ENCODE measurements around the gene ABCA2. TPM values are rescaled to one million over a fixed set of nuclear protein-coding genes. Genes with fewer than 3 reads are reported as not detected.
A peak's percentile ranks its signal among the peaks of the same experiment; 100 is the strongest.

Gene ABCA2
- total RNA-seq, 1 donor from 2014 or later: 26.4 TPM

- DNase-seq (ENCODE audit: low spot score, unreplicated experiment): no peak
- peaks cover 1% of the 10 kb centered on the region for H3K36me3 Mint-ChIP-seq (ENCODE audit: insufficient read depth)
- no peak overlapping the region for H3K27ac Mint-ChIP-seq
- TF ChIP-seq, protein P1, sequence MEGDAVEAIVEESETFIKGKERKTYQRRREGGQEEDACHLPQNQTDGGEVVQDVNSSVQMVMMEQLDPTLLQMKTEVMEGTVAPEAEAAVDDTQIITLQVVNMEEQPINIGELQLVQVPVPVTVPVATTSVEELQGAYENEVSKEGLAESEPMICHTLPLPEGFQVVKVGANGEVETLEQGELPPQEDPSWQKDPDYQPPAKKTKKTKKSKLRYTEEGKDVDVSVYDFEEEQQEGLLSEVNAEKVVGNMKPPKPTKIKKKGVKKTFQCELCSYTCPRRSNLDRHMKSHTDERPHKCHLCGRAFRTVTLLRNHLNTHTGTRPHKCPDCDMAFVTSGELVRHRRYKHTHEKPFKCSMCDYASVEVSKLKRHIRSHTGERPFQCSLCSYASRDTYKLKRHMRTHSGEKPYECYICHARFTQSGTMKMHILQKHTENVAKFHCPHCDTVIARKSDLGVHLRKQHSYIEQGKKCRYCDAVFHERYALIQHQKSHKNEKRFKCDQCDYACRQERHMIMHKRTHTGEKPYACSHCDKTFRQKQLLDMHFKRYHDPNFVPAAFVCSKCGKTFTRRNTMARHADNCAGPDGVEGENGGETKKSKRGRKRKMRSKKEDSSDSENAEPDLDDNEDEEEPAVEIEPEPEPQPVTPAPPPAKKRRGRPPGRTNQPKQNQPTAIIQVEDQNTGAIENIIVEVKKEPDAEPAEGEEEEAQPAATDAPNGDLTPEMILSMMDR (IDR thresholded peaks at IDR 0.05; ENCODE audit: unreplicated experiment): no peak
- no peaks in the 10 kb centered on the region for H3K9me3 Mint-ChIP-seq (ENCODE audit: low read depth)
- peaks cover 12% of the 10 kb centered on the region for H3K27me3 Mint-ChIP-seq
- peaks cover 10% of the 10 kb centered on the region for H3K4me1 Mint-ChIP-seq (ENCODE audit: low read depth)
- H3K4me3 Mint-ChIP-seq (ENCODE audit: low read depth): peak overlapping the region; percentile 44
Observed at GRCh38 chr9:137069508-137070091, 41.6 kb upstream of the ABCA2 start.

- Mint-ChIP-seq H3K4me1 (ENCODE audit: low read depth) (peaks cover 10% of the 10 kb centered on the region), H3K4me3 (ENCODE audit: low read depth) (peak overlapping the region; percentile 57), H3K27ac (no peak overlapping the region), H3K36me3 (ENCODE audit: insufficient read depth) (peaks cover 1% of the 10 kb centered on the region), H3K9me3 (ENCODE audit: low read depth) (no peaks in the 10 kb centered on the region), H3K27me3 (peaks cover 6% of the 10 kb centered on the region)
- DNase-seq (ENCODE audit: low spot score, unreplicated experiment): no peak
- TF ChIP-seq, protein P1 (IDR thresholded peaks at IDR 0.05; ENCODE audit: unreplicated experiment): no peak
Observed at GRCh38 chr9:137068539-137069507, 40.8 kb upstream of the ABCA2 start.

GRCh38 chr9:137067860-137068538 lies 40.0 kb upstream of the ABCA2 start:
- peaks cover 10% of the 10 kb centered on the region for H3K4me1 Mint-ChIP-seq (ENCODE audit: low read depth)
- H3K27me3 Mint-ChIP-seq: no peaks in the 10 kb centered on the region
- TF ChIP-seq, protein P1 (IDR thresholded peaks at IDR 0.05; ENCODE audit: unreplicated experiment): peak; percentile 70
- H3K36me3 Mint-ChIP-seq (ENCODE audit: insufficient read depth): peaks cover 1% of the 10 kb centered on the region
- H3K9me3 Mint-ChIP-seq (ENCODE audit: low read depth): no peaks in the 10 kb centered on the region
- H3K27ac Mint-ChIP-seq: no peak overlapping the region
- peak; percentile 74 for DNase-seq (ENCODE audit: low spot score, unreplicated experiment)
- H3K4me3 Mint-ChIP-seq (ENCODE audit: low read depth): peak overlapping the region; percentile 64

DNA sequence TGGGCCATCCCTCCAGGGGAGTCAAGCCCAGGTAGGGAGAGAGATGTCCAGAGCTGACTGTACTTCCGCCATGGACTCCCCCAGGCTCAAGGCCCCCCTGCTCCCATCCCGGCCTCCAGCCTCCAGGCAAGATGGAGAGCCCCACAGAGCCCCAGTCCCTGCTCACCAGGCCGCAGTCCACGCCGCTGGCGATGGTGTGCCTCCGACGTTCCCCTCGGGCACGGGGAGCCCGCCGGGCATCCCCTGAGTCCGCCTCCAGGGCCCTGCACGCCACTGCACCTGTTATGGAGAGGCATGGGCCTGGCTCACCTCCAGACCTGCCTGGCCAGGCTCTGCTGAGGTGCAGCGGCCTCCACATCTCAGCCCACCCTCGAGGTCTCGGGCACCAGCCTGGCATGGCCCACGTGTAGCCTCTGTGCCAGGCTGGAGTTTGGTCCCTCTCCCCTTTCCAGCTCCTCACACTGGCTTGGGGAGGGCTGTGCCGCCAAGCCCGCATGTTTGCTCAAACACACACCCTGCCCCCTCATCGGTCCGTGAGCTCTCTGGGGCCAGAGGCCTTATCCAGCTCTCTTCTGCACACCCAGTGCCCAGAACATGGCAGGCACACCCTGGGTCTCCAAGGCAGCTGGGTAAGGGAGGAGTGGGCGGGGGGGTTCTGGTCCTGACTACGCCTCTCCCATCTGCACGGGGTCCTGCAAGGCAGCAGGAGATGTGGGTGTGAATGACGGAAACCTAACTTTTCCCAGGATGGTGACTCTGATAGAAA lies 38.2 kb upstream of the ABCA2 start:
- Mint-ChIP-seq H3K27me3 (peaks cover 3% of the 10 kb centered on the region), H3K4me3 (ENCODE audit: low read depth) (no peak overlapping the region), H3K4me1 (ENCODE audit: low read depth) (peaks cover 8% of the 10 kb centered on the region), H3K9me3 (ENCODE audit: low read depth) (no peaks in the 10 kb centered on the region), H3K27ac (no peak overlapping the region), H3K36me3 (ENCODE audit: insufficient read depth) (peaks cover 1% of the 10 kb centered on the region)
- no peak for DNase-seq (ENCODE audit: low spot score, unreplicated experiment)
- TF ChIP-seq, protein P1 (IDR thresholded peaks at IDR 0.05; ENCODE audit: unreplicated experiment): no peak
